B cell (primary cell): ENCODE results near the gene ETV3L. TPM values are rescaled to one million over a fixed set of nuclear protein-coding genes. Genes with fewer than 3 reads are reported as not detected.

Experiments used
- ATAC-seq: fragments of 200-7000 bp; cut with Tn5 transposase; one replicate; pipeline ENCODE4 v1.10.0; 2021; ENCODE audit warnings: low read depth, mild to moderate bottlenecking, moderate number of reproducible peaks, moderate library complexity
- CTCF ChIA-PET: fragments of 350-600 bp; sonication (Branson Sonifier 250); formaldehyde crosslinking; loops from one replicate; lab custom pipeline; 2021; ENCODE audit warnings: antibody characterized with exemption, inconsistent platforms; lab: Charles Lee
- POLR2A ChIA-PET: fragments of 350-600 bp; sonication (Branson Sonifier 250); formaldehyde crosslinking; loops from one replicate; lab custom pipeline; 2021; ENCODE audit warnings: antibody characterized with exemption; lab: Charles Lee
- DNase-seq: peaks from one replicate; pipeline ENCODE4 v3.0.0; 2013
- H2AFZ ChIP-seq: 2 replicates; pipeline ENCODE4 v1.6.1; 2012; ENCODE audit warnings: mild to moderate bottlenecking, low read depth, low read length; ENCODE audit not compliant: insufficient read depth, poor library complexity, severe bottlenecking
- H3K27ac ChIP-seq, 2 donors: 1 replicate in 1 of 2; 2 replicates in 1 of 2; pipeline ENCODE4 v1.5.1; 2012 to 2013; ENCODE audit warnings: low read length in 2 of 2, mild to moderate bottlenecking in 2 of 2, moderate library complexity in 1 of 2
- H3K27me3 ChIP-seq, 4 experiments: fragments of 200-600 bp in 1 of 4; sonication (generic) in 1 of 4; replicated peaks in 1 of 4; 1 replicate in 2 of 4; 2 replicates in 2 of 4; pipeline versions ENCODE4 v1.6.1 to v1.7.0; 2013 to 2016; ENCODE audit warnings: low read length in 3 of 4, mild to moderate bottlenecking in 2 of 4, mixed read lengths in 1 of 4, moderate library complexity in 1 of 4; ENCODE audit not compliant: insufficient read depth in 4 of 4, control insufficient read depth in 3 of 4; ENCODE audit errors: control extremely low read depth in 1 of 4
- H3K36me3 ChIP-seq, 2 experiments: replicated peaks in 1 of 2; 1 replicate in 1 of 2; 2 replicates in 1 of 2; pipeline versions ENCODE4 v1.6.1 to v1.7.1; 2013; ENCODE audit warnings: low read length in 1 of 2; ENCODE audit not compliant: insufficient read depth in 2 of 2, control insufficient read depth in 1 of 2; ENCODE audit errors: control extremely low read depth in 1 of 2, extremely low read depth in 1 of 2
- H3K4me1 ChIP-seq, 2 donors: fragments of 200-600 bp in 1 of 2; sonication (generic) in 1 of 2; 1 replicate in 1 of 2; 2 replicates in 1 of 2; pipeline versions ENCODE4 v1.5.1 to v1.6.1; 2013 to 2017; ENCODE audit warnings: low read length in 2 of 2; ENCODE audit not compliant: control insufficient read depth in 2 of 2, insufficient read depth in 2 of 2
- H3K4me2 ChIP-seq: replicated peaks from 2 replicates; pipeline ENCODE3; 2012; ENCODE audit warnings: mild to moderate bottlenecking, low read depth, low read length; ENCODE audit not compliant: poor library complexity, severe bottlenecking
- H3K4me3 ChIP-seq, 5 experiments: fragments of 200-600 bp in 1 of 5; sonication (generic) in 1 of 5; 1 replicate in 3 of 5; 2 replicates in 2 of 5; pipeline versions ENCODE4 v1.5.1 to v1.7.0; 2011 to 2016; ENCODE audit warnings: low read length in 4 of 5, mild to moderate bottlenecking in 4 of 5, low read depth in 2 of 5, control low read depth in 1 of 5, moderate library complexity in 1 of 5; ENCODE audit not compliant: insufficient read depth in 1 of 5; ENCODE audit errors: control extremely low read depth in 1 of 5, extremely low read depth in 1 of 5
- H3K79me2 ChIP-seq: fragments of 200-600 bp; sonication (generic); one replicate; pipeline ENCODE4 v1.6.0; 2016; ENCODE audit warnings: low read length; ENCODE audit not compliant: control insufficient read depth, insufficient read depth
- H3K9ac ChIP-seq: fragments of 200-600 bp; sonication (generic); 2 replicates; pipeline ENCODE4 v1.6.1; 2017; ENCODE audit warnings: mild to moderate bottlenecking, low read length, moderate library complexity
- H3K9me3 ChIP-seq, 3 donors: one replicate each; pipeline versions ENCODE4 v1.6.1 to v1.7.1; 2013; ENCODE audit warnings: low read length in 2 of 3; ENCODE audit not compliant: control insufficient read depth in 2 of 3, insufficient read depth in 1 of 3; ENCODE audit errors: control extremely low read depth in 1 of 3
- H4K20me1 ChIP-seq: 2 replicates; pipeline ENCODE4 v1.6.0; 2012; ENCODE audit warnings: mild to moderate bottlenecking, low read length; ENCODE audit not compliant: insufficient read depth, control insufficient read depth, poor library complexity, severe bottlenecking
- H3K27ac Mint-ChIP-seq: one replicate; pipeline ENCODE4 v1.8.0; 2021; ENCODE audit warnings: mixed read lengths
- H3K27me3 Mint-ChIP-seq: one replicate; pipeline ENCODE4 v1.8.0; 2021; ENCODE audit warnings: mixed read lengths
- H3K4me1 Mint-ChIP-seq: one replicate; pipeline ENCODE4 v1.8.0; 2021; ENCODE audit warnings: mixed read lengths
- H3K4me3 Mint-ChIP-seq: one replicate; pipeline ENCODE4 v1.8.0; 2021; ENCODE audit warnings: mixed read lengths
- H3K9me3 Mint-ChIP-seq: one replicate; pipeline ENCODE4 v1.8.0; 2022; ENCODE audit warnings: mixed read lengths; ENCODE audit not compliant: insufficient read depth
- CTCF ChIP-seq: fragments of 200-600 bp; IDR thresholded peaks from one replicate; pipeline ENCODE4 v1.8.0; 2022; ENCODE audit warnings: antibody characterized with exemption, mild to moderate bottlenecking
- EZH2 ChIP-seq: IDR thresholded peaks from 2 replicates; pipeline ENCODE4 v1.6.1; 2012; ENCODE audit warnings: borderline replicate concordance, low read depth, mild to moderate bottlenecking, moderate library complexity, low read length; ENCODE audit not compliant: insufficient read depth, poor library complexity, severe bottlenecking
- WGBS: methylation state at CpG from one replicate; pipeline ENCODE4 v1.1.5; 2013; ENCODE audit warnings: missing lambda C conversion rate; ENCODE audit not compliant: insufficient coverage; 5-methylcytosine and 5-hydroxymethylcytosine counted together
- intact Hi-C: fragments of 100-400 bp; cut with micrococcal nuclease; formaldehyde crosslinking; loops from one replicate; pipeline ENCODE4 v1.10.0; 2022
- polyA plus RNA-seq: library from polyadenylated mRNA; depleted of rRNA; stranded (reverse); fragments of >200 nt; gene quantifications from 2 replicates; pipeline ENCODE4 v1.2.3, GENCODE V29; 2012
- total RNA-seq, 2 donors: library from RNA; stranded (reverse); fragments of 120-200 nt in 1 of 2; gene quantifications; 1 replicate in 1 of 2; 2 replicates in 1 of 2; pipeline versions ENCODE4 v1.2.3 to v1.2.4, GENCODE V29; 2013 to 2022

ETV3L gene
- total and polyA plus RNA-seq, 2 donors (not counting 1 experiment from before 2014, with no cell fraction given): not detected

GRCh38 chr1:157136133-157136532 lies 36.5 kb upstream of the ETV3L start:
- H2AFZ ChIP-seq: no peak overlapping the region
- Mint-ChIP-seq H3K4me1 (peaks cover 42% of the 10 kb centered on the region), H3K27me3 (no peaks in the 10 kb centered on the region), H3K4me3 (peak overlapping the region; percentile 30), H3K27ac (peak overlapping the region; percentile 17), H3K9me3 (no peaks in the 10 kb centered on the region)
- TF ChIP-seq CTCF (no peak), EZH2 (no peak)
- no peaks in the 10 kb centered on the region for H3K27me3 ChIP-seq
- no peak overlapping the region for H3K27ac ChIP-seq
- H4K20me1 ChIP-seq: peaks cover 30% of the 10 kb centered on the region
- peaks cover 22 to 46% of the 10 kb centered on the region in 2 experiments for H3K36me3 ChIP-seq
- H3K4me1 ChIP-seq: peaks cover 20 to 26% of the 10 kb centered on the region in 2 donors
- CTCF ChIA-PET: interaction anchor here (0.6 to 2.7 kb wide), 3 partner anchors 21 to 48 kb away, joined by 3 to 21 read pairs (median 3); no protein-coding TSS in a partner anchor
- no peak for ATAC-seq
- H3K79me2 ChIP-seq: peaks cover 31% of the 10 kb centered on the region
- no peak for DNase-seq
- H3K4me3 ChIP-seq: no peak overlapping the region
- H3K9me3 ChIP-seq: no peaks in the 10 kb centered on the region
- H3K4me2 ChIP-seq: peak overlapping the region; percentile 96
- POLR2A ChIA-PET: no interaction called here
- no peak overlapping the region for H3K9ac ChIP-seq
- WGBS: 81% methylated on average over 4 of the region's 4 CpGs
- intact Hi-C loops: no loop called here

- Mint-ChIP-seq H3K27me3 (no peaks in the 10 kb centered on the region), H3K4me1 (peaks cover 42% of the 10 kb centered on the region)
- POLR2A ChIA-PET: no interaction called here
These were observed 36.0 kb upstream of the ETV3L start for GRCh38 chr1:157135646-157136045.

More at GRCh38 chr1:157135646-157136045, 36.0 kb upstream of the ETV3L start:
- Histone ChIP-seq H4K20me1 (peaks cover 30% of the 10 kb centered on the region), H3K9ac (no peak overlapping the region), H3K4me1 (peaks cover 20 to 26% of the 10 kb centered on the region in 2 donors), H3K4me3 (no peak overlapping the region), H3K27ac (no peak overlapping the region), H3K79me2 (peaks cover 31% of the 10 kb centered on the region), H3K27me3 (no peaks in the 10 kb centered on the region), H3K36me3 (peaks cover 23 to 51% of the 10 kb centered on the region in 2 experiments), H2AFZ (no peak overlapping the region), H3K4me2 (no peak overlapping the region), H3K9me3 (no peaks in the 10 kb centered on the region)
- CTCF ChIA-PET: interaction anchor here (0.6 to 2.7 kb wide), 3 partner anchors 21 to 48 kb away, joined by 3 to 21 read pairs (median 3); no protein-coding TSS in a partner anchor
- no peak overlapping the region for H3K4me3 Mint-ChIP-seq
- ATAC-seq: no peak
- intact Hi-C loops: no loop called here
- WGBS: no CpG with 5 or more reads among the region's 1 CpG
- TF ChIP-seq EZH2: no peak
- H3K27ac Mint-ChIP-seq: no peak overlapping the region
- no peak for DNase-seq
- H3K9me3 Mint-ChIP-seq: no peaks in the 10 kb centered on the region
